ENCODE measurements around the gene CAPN15. TPM values are rescaled to one million over a fixed set of nuclear protein-coding genes. Genes with fewer than 3 reads are reported as not detected.

CAPN15 gene
- total RNA-seq, 1 donor from 2014 or later, result 49.2 TPM

DNA sequence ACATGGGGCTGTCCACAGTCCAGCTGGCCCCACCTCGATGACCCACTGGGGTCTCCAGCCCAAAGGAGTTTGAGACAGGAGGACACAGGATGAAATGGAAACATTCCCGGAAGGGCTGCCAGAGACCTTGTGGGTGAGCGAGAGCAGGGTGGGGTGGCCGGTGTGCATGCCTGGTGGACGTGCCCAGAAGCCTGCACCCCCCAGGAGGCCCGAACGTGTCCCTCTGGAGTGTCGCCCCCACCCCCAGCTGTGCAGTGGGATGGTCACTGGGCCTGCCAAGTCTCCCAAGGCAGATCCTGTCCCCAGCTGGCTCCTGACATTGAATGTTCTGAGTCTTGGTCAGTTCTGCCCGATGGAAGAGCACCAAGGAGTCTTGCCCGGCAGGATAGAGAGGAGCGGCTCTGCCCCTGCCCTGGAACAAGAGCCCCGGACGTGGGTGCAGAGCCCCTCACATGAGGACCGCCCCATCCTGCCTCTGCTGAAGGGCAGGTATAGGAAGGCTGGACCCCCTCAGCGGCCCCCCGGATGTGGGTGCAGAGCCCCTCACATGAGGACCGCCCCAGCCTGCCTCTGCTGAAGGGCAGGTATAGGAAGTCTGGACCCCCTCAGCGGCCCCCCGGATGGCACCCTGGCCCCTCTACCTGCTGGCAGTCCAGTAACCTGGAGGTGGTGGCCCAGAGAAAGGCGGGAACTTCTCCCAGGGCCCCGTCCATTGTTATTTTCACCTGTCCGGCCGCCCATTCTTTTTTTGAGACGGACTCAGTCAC, 3.1 kb upstream of the CAPN15 start:
- no peak for DNase-seq (ENCODE audit: low spot score)

DNA sequence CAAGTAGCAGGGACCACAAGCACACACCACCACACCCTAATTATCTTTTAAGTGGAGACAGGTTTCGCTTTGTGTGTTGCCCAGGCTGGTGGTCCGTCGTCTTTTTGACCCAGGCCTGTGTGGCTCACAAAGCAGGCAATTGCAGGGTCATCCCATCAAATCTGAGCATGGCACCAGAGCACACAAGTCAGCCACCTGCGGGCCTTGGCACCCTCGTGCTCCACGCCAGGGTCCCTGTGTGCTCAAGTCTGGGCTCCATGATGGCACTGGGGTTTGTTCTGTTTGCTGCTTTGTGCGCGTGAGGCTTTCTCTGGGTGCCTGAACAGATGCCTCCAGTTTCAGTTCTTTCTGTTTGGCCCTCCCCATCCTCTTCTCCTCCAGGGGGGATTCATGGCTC, 2.4 kb upstream of the CAPN15 start:
- DNase-seq (ENCODE audit: low spot score), result no peak

DNA sequence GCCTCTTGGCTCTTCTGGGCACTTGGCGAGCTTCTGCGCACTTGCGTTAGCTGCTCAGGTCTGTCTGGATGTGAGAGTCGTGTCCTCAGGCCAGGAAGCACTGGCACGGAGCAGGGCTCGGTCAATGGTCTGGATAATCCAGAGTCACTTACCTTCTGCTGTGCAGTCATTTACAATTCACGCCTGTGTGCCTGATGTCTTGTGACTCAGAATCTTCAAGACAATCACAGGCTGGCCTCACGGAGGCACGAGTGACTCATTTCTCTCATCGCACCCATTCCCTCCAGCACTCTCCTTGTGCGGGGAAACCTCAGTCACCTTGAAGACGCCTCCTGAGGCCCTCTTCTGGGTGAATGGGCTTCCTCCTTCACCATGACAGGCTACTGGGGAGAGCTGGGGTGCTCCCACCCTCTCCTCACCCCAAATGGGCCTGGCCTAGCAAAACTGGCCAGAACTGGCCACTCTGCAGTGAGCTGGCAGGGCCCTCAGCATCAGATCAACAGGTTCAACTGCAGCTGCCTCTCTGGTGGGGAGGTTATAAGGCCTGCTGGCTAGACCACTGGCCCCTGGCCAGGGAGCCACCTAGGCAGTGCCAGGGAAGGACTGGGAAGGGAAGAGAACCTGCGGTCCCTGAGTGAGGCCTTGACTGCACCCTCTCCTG, 1.9 kb upstream of the CAPN15 start:
- no peak for DNase-seq (ENCODE audit: low spot score)

DNA sequence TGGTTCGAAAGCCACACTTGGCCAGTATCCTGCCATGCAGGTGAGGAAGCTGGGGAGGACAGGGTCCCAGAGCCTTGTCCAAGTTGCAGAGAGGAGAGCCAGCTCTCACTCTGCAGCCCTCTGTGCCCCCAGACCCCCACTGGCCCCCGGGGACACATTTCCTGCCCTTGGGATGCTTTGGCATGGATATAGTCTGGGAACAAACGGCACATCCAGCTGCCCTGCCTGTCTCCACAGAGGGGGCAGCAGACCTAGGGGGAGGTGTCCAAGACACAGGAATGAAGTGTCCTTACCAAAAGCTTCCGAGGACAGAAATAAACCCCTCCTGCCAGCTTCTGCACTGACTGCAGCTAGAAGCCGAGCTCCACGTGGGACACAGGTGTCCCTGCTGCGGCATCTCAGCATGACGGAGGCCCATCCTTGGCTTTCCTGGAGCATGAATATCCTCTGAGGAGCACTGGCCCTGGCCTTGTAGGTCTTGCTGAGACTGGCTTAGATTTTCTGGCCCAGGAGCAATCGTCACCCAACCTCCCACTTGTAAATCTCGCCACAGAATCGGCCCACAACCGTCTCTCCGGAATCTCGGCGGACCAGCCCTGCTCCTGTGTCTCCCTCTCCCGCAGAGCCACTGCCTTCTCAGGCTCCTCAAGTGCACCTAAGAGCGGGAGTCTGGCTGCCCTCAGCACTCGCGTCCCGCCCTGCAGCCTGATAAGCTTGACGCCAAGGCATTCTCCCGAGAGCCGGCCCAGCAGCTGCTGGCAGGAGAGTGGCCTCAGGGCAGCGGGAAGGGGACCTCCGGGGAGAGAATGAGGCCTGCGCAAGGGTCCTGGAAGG, 1.1 kb upstream of the CAPN15 start:
- DNase-seq (ENCODE audit: low spot score), result no peak

DNA sequence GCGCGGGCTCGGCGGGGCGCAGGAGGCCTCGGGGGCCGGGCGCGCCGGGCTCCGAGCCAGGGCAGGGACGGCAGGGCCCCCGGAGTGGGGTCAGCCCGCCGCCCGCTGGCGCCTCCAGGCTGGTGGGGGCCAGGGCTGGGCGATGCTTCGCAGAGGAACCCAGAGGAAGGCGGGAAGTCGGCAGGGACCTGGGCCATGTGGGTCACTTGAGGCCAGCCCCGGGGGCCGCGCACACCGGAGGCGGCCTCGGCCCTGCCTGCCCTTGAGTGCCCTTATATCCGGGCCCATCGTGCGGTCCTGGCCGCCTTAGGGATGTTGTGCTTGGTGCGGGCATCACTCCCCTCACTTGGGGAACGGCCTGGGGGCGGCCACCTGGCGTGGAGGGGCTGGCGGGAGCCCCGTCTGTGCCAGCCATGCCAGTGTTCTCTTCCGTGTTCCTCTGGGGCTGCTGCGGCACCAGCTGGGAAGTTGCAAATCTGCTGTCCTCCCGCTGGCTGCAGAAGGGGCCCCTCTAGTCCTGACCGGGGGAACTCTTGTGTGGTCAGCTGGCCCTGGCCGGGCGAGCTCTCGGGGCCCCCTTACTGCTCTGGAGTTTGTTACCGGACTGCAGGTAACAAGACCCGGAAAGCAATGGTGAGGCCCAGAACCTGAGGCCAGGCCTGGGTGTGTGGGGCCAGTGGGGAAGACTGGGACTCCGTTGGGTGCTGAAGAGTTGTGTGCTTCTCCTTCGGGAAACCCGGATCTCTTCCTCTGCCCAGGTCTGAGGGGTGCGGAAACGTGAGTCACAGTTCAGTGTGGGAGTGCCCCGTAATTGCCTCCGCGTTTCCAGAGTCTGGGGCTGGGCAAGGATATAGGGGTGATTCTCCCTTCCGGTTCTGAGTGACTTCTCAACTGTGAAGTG, 849 bp downstream of the CAPN15 start:
- DNase-seq (ENCODE audit: low spot score), result no peak

DNA sequence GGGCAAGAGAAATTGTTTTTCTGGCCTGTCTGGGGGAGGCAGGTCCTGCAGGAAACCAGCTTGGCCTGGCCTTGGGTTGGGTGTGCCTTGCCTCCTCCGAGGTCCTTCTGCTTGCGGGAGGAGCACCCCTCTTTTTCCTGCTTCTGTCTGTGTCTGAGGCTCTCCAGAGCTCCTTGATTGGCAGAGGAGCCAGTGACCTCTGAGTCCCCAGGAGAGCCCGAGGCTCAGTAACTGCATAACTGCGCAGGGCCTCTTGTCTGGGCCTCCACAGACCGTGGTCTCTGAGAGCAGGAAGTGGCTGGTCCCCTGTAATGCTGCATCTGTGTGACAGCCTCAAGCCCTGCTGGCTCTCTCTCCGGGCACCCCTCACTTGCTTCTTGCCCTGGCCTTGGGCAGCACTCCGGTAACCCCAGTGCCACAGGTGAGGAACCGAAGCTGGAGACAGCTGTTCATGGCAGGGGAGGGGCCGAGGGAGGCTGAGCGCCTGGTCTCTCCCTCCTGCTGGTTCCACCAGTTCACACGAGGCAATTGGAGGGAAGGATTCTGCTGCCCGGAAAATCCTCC, 1.6 kb downstream of the CAPN15 start:
- no peak for DNase-seq (ENCODE audit: low spot score)

DNA sequence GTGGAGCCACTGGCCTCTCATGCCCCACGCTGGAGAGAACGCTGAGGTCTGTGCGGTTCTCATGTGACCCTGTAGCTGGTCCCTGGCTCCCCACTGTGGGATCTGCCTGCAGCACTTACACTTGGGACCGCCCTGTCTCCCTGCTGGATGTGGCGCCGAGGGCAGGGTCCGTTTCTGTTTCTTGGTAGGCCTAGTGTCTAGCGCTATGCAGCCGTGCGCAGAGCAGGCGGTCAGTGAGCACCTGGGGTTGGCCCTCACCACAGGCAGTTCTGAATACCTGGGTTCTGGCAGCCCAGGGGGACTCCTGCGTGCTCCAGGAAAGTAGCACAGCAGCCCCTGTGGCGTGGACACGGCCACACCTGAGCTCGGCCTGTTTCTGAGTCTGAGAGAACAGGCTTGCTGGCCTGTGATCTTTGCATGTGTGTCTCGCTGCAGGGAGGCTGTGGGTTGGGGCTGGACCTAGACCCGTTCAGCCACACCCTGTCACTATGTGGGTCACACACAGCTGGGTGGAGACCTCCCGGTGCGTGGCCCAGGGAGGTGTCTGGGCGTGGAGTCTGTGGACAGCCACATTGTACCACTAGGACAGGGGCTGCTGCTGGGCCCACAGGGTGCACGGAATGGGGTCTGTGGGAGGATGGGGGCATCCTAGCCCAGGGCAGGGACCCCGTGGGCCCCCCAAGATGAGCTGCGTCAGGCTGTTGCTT, 2.8 kb downstream of the CAPN15 start:
- no peak for DNase-seq (ENCODE audit: low spot score)

DNA sequence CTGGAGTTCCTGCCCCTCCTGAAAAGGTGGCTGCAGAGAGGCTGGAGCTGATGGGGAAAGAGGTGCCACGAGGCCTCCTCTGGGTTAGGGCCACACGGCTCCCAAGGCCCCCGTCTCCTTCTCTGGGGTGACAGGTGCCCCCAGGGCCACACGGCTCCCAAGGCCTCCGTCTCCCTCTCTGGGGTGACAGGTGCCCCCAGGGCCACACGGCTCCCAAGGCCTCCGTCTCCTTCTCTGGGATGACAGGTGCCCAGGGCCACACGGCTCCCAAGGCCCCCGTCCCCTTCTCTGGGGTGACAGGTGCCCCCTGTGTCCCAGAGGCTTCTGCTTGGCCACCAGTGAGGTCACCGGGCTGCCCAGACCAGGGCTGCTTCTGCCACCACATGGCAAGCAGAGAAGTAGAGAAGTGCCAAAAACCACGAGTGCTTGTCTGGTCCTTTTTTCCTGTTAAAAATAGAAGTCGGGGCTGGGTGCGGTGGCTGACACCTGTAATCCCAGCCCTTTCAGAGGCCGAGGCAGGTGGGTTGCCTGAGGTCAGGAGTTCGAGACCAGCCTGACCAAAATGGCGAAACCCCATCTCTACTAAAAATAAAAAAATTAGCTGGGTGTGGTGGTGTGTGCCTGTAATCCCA, 4.1 kb downstream of the CAPN15 start:
- DNase-seq (ENCODE audit: low spot score), result no peak

DNA sequence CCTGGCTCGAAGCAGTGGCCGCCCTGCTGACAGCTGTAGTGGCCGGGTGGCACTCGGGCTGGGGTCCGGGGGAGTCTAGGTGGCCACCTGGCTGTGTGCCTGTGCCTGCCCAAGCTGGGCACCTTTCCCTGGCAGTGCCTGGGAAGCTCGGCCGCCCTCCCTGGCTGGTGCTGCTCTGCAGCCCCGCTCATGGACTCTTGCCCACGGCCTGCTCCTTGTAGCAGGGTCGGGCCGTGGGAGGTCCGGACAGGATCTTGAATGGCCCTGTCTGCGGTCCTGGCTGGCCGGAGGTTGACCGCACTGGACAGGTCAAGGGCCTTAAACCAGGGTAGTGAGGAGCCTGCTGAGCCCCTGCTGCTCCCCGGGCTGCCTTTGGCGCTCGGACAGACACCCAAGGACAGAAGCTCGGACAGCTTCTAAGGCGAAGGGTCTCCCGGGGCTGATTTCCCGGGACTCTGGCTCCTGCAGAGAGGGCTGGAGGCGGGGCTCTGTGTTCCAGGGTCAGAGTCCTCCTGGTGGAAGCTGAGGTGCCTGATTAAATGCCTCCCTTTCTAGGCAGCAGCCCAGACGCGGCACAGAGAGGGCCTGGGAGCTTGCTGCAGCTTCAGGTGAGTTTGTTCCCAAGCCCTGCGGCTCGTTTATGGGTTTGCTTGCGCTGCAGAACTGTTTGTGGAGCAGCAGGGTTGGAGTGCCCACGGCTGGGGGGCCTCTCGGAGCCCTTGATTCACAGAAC, 6.0 kb downstream of the CAPN15 start:
- no peak for DNase-seq (ENCODE audit: low spot score)

DNA sequence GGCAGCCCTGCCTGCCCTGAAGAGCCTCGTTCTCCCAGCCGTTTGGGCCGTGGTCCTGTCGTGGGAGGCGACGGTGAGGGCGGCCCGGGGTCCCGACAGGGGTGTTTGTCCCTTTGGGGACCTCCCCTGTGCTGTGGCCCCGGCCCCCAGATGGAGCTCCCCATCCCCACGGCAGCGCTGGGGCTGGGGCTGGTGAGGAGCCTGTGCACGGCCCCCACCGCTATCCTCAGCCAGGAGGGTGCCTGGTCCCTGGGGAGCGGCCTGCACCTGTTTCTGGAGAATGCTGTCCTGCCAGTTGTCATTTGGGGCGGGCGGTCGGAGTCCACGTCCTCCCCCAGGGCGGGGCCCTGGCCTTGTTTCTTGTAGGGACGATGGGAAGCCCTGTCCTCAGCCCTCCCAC, 6.6 kb downstream of the CAPN15 start:
- DNase-seq (ENCODE audit: low spot score), result no peak

DNA sequence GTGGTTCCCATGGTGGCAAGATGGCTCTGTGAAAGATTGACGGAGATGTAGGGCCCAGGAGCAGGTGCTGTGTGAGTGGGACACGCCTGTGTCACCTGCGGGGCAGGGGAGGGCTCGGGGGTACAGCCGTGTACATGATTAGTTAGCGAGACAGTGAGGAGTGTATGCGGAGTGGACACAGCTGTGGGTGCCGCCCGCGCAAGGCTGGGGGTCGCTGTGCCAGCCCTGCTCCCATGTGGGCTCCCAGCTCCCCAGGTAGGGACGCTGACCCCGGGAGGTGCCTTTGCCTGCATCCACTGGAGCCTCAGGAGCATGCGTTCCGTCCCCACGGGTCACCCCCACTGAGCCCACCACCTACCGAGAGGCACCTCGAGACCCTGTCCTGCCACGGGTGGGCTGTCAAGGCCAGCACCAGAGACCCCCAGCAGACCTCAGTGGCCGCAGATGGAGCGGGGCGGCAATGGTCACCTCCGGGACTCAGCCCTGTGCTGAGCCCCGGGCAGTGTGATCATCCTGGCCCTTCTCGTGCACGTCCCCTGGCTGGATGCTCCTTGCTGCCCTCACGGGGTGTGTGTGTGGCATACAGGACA, 7.4 kb downstream of the CAPN15 start:
- DNase-seq (ENCODE audit: low spot score), result no peak

DNA sequence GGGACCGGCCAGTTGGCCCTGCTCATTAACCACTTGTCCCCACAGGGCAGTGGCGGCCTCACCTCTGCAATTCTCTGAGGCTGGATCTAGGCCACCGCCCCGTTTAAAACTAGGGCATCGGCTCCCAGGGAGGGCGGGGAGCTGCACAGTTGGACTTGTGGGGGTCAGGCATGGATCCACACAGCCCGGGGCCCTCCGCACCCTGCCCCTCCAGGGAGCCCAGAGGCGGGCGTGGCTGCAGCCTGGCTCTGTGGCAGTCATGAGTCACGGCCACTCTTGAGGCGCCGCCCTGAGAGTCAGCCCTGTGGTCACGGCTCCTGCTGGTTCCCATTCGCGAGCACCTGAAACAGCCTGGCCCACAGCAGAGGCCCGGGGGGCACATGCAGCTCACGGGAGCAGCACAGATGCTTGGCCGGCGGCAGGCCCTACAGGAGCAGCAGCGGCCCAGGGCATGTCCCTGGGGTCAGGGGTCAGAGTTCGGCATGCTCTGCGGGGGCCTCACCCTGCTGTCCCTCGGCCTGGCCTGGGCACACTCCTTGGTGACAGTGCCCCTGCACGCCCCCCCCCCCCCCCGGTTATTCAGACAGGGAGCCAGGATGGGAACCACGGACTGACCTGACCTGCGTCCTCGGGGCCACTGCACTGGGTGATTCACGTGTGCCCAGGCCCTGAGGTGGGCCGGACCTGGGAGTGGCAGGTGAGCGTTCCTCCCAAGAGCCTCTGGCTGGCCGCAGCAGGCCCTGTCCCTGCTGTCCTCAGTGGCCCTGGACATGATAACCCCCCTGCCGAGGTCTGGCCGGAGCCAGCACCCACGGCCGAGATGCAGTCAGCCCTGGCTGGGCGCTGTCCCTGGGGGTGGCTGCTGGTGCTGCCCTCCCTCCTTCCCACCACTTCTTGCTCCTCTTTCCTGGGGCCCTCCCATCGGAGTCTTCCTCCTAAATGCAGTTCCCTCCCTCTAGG, 8.2 kb downstream of the CAPN15 start:
- peak; percentile 91 for DNase-seq (ENCODE audit: low spot score)

DNA sequence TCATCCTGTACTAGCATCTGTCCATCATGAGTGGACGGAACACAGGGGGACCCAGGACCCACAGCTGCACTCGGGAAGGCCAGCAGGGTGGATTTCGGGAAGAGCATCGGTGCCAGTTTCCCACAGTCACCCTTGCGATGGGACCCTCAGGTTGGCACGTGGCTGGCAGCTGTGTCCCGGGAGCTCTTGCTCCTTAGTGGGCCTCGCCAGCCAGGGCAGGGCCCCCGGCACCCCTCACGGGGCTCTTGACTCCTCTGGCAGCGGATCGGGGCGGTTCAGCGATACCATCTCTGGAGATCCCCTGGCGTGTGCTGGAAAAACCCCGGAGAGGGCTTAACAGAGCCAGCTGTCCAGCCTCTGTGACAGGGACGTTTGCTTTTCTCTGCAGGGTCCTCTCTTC, 9.2 kb downstream of the CAPN15 start:
- DNase-seq (ENCODE audit: low spot score), result no peak

DNA sequence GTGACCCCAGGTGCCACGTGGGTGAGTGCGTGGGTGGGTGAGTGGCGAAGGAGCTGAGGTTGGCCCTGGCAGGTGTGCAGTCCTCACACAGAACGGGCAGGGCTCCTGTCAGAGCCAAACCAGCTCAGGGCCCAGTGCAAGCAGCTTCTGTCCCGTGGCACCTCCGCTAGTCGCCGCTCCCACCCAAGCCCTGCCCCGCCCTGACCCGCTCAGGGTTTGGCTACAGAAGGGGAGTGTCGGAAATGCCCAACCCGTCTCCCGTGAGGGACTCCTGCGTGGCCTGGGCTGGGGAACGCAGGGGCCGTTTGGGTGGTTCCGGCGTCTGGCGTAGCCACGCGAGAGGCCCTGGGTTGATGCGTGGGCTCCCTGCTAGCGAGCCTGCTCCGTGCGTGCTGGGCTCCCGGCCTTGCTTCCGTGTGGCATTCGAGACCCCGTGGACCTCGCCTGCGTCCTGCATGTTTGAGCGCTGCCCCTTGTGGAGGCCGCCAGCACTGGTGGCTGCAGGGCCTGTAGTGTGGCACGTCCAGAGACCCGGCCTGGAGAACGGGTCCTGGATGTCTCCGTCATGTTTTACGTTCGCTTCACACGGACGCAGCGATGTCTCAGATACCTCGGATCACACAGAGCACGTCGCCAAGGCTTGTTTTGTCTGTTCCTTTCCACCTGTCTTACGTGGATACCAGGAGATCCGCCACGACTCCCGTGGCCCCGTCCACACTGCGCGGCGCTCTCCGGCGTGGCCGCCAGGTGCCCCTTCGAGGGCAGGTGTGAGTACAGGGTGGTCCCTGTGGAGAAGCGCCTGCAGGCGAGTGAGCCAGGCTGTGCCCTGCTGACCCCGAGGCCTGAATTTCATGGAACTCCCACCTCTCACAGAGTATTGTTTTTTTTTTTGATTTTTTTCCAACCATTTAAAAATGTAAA, 10.2 kb downstream of the CAPN15 start:
- DNase-seq (ENCODE audit: low spot score), result no peak

DNA sequence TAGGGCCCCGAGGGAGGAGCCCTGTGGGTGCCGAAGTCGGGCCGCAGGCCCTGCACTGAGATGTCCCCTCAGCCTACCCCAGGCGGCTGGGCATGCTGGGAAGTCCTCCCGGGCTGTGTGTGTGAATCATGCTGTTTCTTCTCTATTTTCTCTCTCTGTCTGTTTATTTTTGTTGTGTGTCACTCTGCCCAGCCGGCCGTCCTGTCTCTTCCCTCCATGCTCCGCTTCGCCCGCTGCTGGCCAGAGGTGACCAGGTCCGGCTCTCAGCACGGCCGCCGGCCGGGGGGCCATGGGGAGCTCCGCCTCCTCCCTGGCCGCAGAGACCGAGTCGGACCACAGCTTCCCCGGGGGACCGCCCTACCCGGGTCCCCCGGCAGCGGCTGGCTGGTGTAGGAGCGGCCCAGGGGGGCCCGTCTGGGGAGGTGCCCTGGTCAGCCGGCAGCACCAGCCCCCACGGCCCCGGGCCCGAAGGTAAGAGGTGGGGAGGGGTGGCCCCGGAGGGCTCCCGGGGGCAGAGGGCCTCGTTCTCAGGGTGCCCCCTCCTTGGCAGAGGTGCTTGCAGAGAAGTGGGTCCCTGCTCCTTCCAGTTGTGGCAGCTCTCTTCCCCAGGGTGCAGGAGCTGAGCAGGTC, 12.5 kb downstream of the CAPN15 start:
- no peak for DNase-seq (ENCODE audit: low spot score)

All from mesenteric fat pad (tissue), 1 donor.